Activated CD4-positive, alpha-beta memory T cell treated with anti-CD3 and anti-CD28 coated beads for 36 hours (primary cell): ENCODE results near the gene S100PBP. TPM values are rescaled to one million over a fixed set of nuclear protein-coding genes. Genes with fewer than 3 reads are reported as not detected.

ENCODE experiments used
- CTCF ChIA-PET: fragments of 350-600 bp; sonication (Branson Sonifier 250); formaldehyde crosslinking; loops from one replicate; lab custom pipeline; 2021; ENCODE audit warnings: antibody characterized with exemption, inconsistent platforms; lab: Charles Lee
- POLR2A ChIA-PET: fragments of 350-600 bp; sonication (Branson Sonifier 250); formaldehyde crosslinking; loops from one replicate; lab custom pipeline; 2021; ENCODE audit warnings: antibody characterized with exemption; lab: Charles Lee
- DNase-seq: peaks from one replicate; pipeline ENCODE4 v3.0.0-alpha.2; 2020
- H3K27ac Mint-ChIP-seq: one replicate; pipeline ENCODE4 v1.8.0; 2021; ENCODE audit warnings: mixed read lengths
- H3K27me3 Mint-ChIP-seq: one replicate; pipeline ENCODE4 v1.8.0; 2021; ENCODE audit warnings: mixed read lengths
- H3K36me3 Mint-ChIP-seq: one replicate; pipeline ENCODE4 v1.8.0; 2021; ENCODE audit warnings: mixed read lengths
- H3K4me1 Mint-ChIP-seq: one replicate; pipeline ENCODE4 v1.8.0; 2021; ENCODE audit warnings: low read depth, mixed read lengths
- H3K4me3 Mint-ChIP-seq: one replicate; pipeline ENCODE4 v1.8.0; 2021; ENCODE audit warnings: mild to moderate bottlenecking, mixed read lengths
- H3K9me3 Mint-ChIP-seq: one replicate; pipeline ENCODE4 v1.8.0; 2021; ENCODE audit warnings: mixed read lengths
- intact Hi-C: fragments of 100-400 bp; cut with micrococcal nuclease; formaldehyde crosslinking; loops from one replicate; pipeline ENCODE4 v1.15.1; 2023
- total RNA-seq, 2 experiments: library from RNA; stranded (reverse); gene quantifications; one replicate each; pipeline ENCODE4 v1.2.3, GENCODE V29; 2021

S100PBP gene
- total RNA-seq, 2 experiments from 2014 or later, result 30.4 to 32.7 TPM

- peak; percentile 1 for DNase-seq
- Mint-ChIP-seq H3K27ac (no peak overlapping the region), H3K27me3 (peaks cover 44% of the 10 kb centered on the region), H3K4me3 (no peak overlapping the region), H3K9me3 (no peaks in the 10 kb centered on the region), H3K36me3 (no peaks in the 10 kb centered on the region), H3K4me1 (peaks cover 9% of the 10 kb centered on the region)
- intact Hi-C loops, result loop anchor here (10.0 kb wide), 1 partner anchor 350 kb away; no protein-coding TSS in a partner anchor
- ChIA-PET CTCF (interaction anchor here (1.1 to 7.2 kb wide), 17 partner anchors 8 to 597 kb away, joined by 3 to 80 read pairs (median 6); partner anchors contain the start of gene HPCA), POLR2A (no interaction called here)
Measured at GRCh38 chr1:32874860-32875752, 57.7 kb downstream of the S100PBP start.

DNA sequence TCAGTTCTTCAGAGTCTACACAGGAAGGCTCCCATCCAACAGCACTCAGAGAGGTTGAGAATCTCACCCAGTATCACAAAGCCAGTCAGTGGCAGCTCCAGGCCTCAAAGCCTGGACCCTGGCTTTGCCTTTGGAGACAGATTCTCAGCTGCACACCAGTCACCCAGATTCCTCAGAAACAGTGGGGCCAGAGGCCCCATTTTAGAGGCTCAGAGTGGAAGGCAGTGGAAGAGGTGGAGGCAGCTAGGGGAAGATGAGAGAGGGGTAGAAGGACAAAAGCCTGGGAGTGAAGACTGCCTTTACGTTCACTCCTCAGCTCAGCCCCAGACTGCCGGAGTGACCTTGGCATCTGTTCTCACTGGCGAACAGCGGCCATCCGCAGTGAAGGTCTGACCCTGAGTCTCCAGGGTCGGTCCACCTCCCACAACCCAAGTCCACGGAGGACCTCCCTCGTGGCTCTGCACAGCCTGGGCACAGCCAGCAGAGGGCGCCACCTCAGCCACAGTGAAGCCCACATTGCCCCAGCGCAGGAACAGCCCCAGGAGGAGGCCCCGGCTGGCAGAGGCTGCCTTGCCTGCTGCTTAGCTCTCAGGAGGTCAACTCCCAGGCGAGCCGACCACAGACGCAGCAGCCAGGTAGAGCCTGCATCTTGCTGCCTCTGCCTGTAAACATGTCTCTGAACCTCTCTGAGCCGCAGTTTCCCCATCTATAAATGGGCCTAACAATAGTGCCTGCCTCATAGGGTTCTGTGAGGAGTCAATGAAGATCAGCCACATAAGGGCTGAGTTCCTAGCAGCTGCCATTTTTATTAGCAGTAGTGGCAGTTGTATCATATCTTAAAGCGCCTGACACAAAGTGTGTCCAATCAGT lies 59.1 kb downstream of the S100PBP start:
- Mint-ChIP-seq H3K9me3 (no peaks in the 10 kb centered on the region), H3K4me3 (no peak overlapping the region), H3K4me1 (peaks cover 2% of the 10 kb centered on the region), H3K27me3 (peaks cover 37% of the 10 kb centered on the region), H3K36me3 (no peaks in the 10 kb centered on the region), H3K27ac (no peak overlapping the region)
- CTCF ChIA-PET, result interaction anchor here (0.6 to 7.2 kb wide), 29 partner anchors 9 to 595 kb away, joined by 3 to 80 read pairs (median 4); partner anchors contain the start of genes HPCA and TRIM62
- POLR2A ChIA-PET, result no interaction called here
- peak; percentile 79 for DNase-seq
- intact Hi-C loops, result loop anchor here (2.0 to 10.0 kb wide), 2 partner anchors 204 to 352 kb away; partner anchors contain the start of gene AZIN2

DNA sequence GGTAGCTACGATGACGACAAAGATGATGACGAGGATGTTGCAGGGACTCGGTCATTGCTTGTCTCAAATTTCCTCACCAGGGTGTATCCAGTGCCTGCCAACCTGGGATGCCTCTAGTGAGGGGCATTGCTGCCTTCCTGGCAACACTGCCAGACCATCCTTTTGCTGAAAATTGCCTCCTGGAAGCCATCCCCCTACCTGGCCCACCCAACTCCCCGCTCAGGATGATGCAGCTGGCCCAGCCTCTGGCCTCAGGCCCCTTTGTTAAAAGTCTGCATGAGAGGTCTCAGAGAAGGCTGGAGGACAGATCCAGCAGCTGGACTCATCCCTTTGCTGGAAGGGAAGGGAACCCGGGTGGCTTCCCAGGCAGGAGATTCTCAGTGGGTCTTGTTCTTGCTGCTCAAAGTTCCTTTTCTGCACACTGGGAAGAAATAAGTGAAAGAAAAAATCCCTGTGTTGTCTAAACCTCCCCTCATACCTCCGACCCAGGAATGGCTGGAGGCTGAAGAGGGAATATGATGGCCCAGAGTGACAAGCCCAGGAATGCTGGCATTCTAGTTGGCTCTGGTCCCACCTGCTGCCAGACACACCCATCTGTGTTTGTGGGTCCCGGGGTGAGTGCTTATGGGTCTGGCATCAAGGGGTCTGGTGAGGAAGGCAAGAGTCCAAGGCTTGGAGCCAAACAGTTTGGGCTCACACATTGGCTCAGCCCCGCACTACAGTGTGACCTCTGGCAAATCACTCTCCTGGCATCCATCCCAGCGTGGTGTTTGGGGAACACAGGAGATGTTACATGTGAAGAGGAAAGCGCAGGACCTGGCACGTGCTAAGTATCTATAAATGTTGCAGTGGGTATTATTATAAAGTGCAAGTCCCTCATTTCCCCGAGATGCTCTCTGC lies 60.0 kb downstream of the S100PBP start:
- Mint-ChIP-seq H3K36me3 (no peaks in the 10 kb centered on the region), H3K4me3 (no peak overlapping the region), H3K27me3 (peaks cover 33% of the 10 kb centered on the region), H3K4me1 (peaks cover 2% of the 10 kb centered on the region), H3K27ac (no peak overlapping the region), H3K9me3 (no peaks in the 10 kb centered on the region)
- ChIA-PET CTCF (interaction anchor here (0.6 to 2.8 kb wide), 16 partner anchors 16 to 304 kb away, joined by 3 to 39 read pairs (median 4); partner anchors contain the start of gene TRIM62), POLR2A (no interaction called here)
- no peak for DNase-seq
- intact Hi-C loops, result loop anchor here (2.0 to 10.0 kb wide), 2 partner anchors 203 to 353 kb away; partner anchors contain the start of gene AZIN2

DNA sequence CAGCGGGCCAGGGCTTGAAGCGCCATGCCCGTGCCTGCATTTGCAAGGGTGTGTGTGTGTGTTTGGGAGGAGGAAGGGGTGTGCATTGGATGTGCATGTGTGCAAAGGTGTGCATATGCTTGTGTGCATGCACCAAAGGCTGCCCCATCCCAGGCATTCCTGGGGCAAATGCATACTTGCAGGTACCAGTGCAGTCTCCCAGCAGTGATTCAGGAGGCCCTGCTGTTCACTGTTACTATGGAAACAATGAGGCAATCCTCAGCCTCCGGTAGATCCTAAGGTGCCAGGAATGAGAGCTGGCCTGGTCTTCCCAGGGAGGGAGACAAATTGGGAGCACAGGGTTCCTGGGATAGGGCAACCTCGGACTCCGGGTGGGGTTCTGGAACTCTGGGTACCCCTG lies 60.7 kb downstream of the S100PBP start:
- H3K27me3 Mint-ChIP-seq, result peaks cover 30% of the 10 kb centered on the region
- no peaks in the 10 kb centered on the region for H3K9me3 Mint-ChIP-seq
- DNase-seq, result no peak
- intact Hi-C loops, result loop anchor here (10.0 kb wide), 1 partner anchor 353 kb away; no protein-coding TSS in a partner anchor
- no peaks in the 10 kb centered on the region for H3K36me3 Mint-ChIP-seq
- H3K27ac Mint-ChIP-seq, result no peak overlapping the region
- ChIA-PET CTCF (interaction anchor here (0.8 to 1.6 kb wide), 5 partner anchors 12 to 208 kb away, joined by 3 to 4 read pairs (median 3); no protein-coding TSS in a partner anchor), POLR2A (no interaction called here)
- H3K4me1 Mint-ChIP-seq, result peaks cover 2% of the 10 kb centered on the region
- no peak overlapping the region for H3K4me3 Mint-ChIP-seq

GRCh38 chr1:32878637-32879041 lies 61.2 kb downstream of the S100PBP start:
- POLR2A ChIA-PET, result interaction anchor here (0.6 kb wide), 1 partner anchor 206 kb away, joined by 4 read pairs; no protein-coding TSS in a partner anchor
- Mint-ChIP-seq H3K36me3 (no peaks in the 10 kb centered on the region), H3K4me3 (no peak overlapping the region), H3K27ac (no peak overlapping the region), H3K9me3 (no peaks in the 10 kb centered on the region), H3K27me3 (peaks cover 34% of the 10 kb centered on the region), H3K4me1 (peaks cover 2% of the 10 kb centered on the region)
- intact Hi-C loops, result loop anchor here (10.0 kb wide), 1 partner anchor 354 kb away; no protein-coding TSS in a partner anchor
- CTCF ChIA-PET, result interaction anchor here (0.6 to 1.6 kb wide), 6 partner anchors 12 to 207 kb away, joined by 3 to 4 read pairs (median 3); partner anchors contain the start of gene AZIN2
- no peak for DNase-seq

- POLR2A ChIA-PET, result interaction anchor here (0.6 kb wide), 1 partner anchor 414 kb away, joined by 3 read pairs; no protein-coding TSS in a partner anchor
- DNase-seq, result no peak
- no peaks in the 10 kb centered on the region for H3K36me3 Mint-ChIP-seq
- H3K27ac Mint-ChIP-seq, result no peak overlapping the region
- H3K4me3 Mint-ChIP-seq, result no peak overlapping the region
- intact Hi-C loops, result no loop called here
- no peaks in the 10 kb centered on the region for H3K9me3 Mint-ChIP-seq
- CTCF ChIA-PET, result no interaction called here
- peaks cover 5% of the 10 kb centered on the region for H3K4me1 Mint-ChIP-seq
- peaks cover 37% of the 10 kb centered on the region for H3K27me3 Mint-ChIP-seq
Measured at GRCh38 chr1:32881291-32881690, 63.8 kb downstream of the S100PBP start.

DNA sequence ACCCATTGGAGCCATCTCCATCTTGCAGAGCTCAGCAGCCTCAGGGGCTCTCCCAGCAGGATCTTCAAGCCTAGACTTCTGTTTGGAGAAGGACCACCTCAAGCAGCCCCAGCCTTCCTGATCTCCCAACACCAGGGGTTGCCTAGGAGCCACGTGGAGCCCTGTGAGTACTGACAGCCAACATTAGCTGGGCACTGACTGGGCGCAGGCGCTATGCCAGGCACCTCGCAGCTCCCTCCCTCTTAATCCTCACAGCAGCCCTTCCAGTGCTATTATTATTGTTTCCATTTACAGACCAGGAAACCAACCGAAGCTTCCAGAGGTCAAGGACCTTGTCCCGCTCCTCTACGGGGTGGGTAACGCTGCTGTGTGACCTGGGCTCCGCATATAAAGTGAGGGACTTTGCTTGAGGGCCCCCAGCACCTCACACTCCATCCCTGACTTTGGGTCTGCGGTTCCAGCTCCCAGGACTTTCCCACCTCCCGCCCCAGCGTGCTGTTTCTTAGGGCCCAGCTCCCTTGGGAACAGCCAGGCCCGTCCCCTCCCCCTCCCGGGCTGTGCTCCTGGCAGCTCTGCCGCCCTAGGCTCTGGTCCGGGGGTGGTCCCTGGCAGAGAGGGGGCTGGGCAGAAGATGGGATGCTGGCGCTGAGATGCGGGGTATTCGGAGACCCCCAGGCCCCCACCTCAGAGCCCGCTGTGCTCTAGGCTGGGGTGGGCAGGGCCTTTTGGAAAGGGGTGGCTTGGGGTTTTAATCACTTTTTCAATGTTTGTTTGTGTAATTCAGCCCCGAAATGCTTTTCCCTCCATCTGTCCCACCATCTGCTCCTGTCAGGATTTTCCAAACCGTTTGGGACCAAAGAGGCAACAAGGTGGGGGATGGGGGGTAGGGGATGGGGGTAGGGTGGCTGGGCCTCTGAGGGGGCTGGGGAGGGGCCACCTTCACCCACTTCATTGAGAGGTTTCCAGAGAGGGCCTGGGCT lies 64.7 kb downstream of the S100PBP start:
- Mint-ChIP-seq H3K4me1 (peaks cover 4% of the 10 kb centered on the region), H3K4me3 (no peak overlapping the region), H3K9me3 (no peaks in the 10 kb centered on the region), H3K27me3 (peaks cover 38% of the 10 kb centered on the region), H3K27ac (no peak overlapping the region), H3K36me3 (no peaks in the 10 kb centered on the region)
- intact Hi-C loops, result no loop called here
- CTCF ChIA-PET, result interaction anchor here (0.6 to 1.5 kb wide), 3 partner anchors 9 to 22 kb away, joined by 3 to 10 read pairs (median 3); no protein-coding TSS in a partner anchor
- POLR2A ChIA-PET, result interaction anchor here (0.6 kb wide), 2 partner anchors 168 to 414 kb away, joined by 3 read pairs; no protein-coding TSS in a partner anchor
- DNase-seq, result no peak

DNA sequence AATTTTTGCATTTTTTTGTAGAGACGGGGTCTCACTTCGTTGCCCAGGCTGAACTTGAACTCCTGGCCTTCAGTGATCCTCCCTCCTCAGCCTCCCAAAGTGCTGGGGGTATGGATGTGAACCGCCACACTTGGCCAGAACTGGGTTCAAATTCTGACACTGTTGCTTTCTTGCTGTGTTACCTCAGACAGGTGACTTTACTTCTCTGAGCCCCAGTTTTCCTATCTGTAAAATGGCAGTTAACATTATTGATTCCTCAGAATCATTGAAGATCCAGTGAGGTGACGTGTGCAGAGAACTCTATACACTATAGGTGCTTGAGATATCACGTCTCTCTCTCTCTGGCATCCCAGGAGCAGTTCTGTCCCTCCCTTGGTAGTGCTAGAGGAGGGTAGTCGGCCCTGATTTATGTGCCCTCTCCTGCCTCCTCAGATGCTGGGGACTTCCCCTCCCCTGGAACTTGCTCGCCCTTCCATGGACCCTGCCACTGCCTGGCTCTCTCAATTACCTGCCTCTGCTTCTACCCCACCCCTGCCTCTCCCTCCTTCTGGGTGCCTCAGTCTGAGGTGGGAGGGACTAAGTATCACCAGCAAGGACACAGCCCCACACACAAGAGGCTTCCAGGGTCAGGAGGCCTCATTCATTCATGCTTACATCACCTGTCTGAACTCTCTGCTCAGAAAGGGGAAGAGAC lies 66.0 kb downstream of the S100PBP start:
- intact Hi-C loops, result no loop called here
- Mint-ChIP-seq H3K36me3 (no peaks in the 10 kb centered on the region), H3K27me3 (peaks cover 42% of the 10 kb centered on the region), H3K4me3 (no peak overlapping the region), H3K9me3 (no peaks in the 10 kb centered on the region), H3K27ac (no peak overlapping the region), H3K4me1 (peaks cover 4% of the 10 kb centered on the region)
- CTCF ChIA-PET, result interaction anchor here (1.5 kb wide), 1 partner anchor 11 kb away, joined by 10 read pairs; no protein-coding TSS in a partner anchor
- POLR2A ChIA-PET, result no interaction called here
- DNase-seq, result no peak

DNA sequence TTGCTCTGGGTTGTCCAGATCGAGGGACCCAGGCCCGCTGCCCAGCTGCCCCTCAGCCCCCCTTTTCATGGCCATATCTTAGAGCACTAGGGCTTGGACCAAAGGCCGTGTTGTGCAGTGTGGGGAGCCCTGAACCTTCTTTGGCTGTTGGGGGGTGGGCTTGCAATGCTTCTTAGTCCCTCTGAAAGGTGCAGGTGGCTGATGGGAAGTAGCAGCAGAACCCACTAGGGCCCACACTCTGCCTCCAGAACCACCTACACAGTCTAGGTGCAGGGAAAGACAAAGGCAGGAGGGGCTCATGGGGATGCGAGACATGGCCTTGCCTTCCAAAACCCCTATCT lies 66.5 kb downstream of the S100PBP start:
- CTCF ChIA-PET, result no interaction called here
- Mint-ChIP-seq H3K9me3 (no peaks in the 10 kb centered on the region), H3K27ac (no peak overlapping the region), H3K4me3 (no peak overlapping the region), H3K4me1 (peaks cover 4% of the 10 kb centered on the region), H3K36me3 (no peaks in the 10 kb centered on the region), H3K27me3 (peaks cover 45% of the 10 kb centered on the region)
- no peak for DNase-seq
- intact Hi-C loops, result no loop called here
- POLR2A ChIA-PET, result no interaction called here
